ENCODE results near the gene XYLT1. TPM values are rescaled to one million over a fixed set of nuclear protein-coding genes. Genes with fewer than 3 reads are reported as not detected.

The XYLT1 gene
- total RNA-seq, 1 donor from 2014 or later, result 27.3 TPM

DNA sequence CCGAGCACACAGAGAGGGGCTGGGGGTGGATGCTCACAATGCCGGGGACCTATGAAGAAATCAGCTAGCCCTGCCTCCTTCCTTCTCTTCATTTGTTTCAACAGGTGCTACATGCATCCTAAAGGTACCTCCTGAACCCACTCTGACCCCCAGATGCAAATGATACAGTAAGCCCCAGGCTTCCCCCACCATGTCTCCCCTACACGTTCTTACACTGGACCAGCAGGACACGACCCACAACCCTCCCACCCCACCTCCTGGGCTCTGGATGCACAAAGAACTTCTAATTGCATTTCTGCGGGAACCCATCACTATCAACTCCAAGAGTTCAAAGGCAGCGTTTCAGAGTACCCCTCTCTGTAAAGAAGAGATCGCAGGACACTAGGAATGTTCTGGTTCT is 2.1 kb downstream of the XYLT1 start:
- peaks cover 35% of the 10 kb centered on the region for H3K4me1 ChIP-seq
- H3K36me3 ChIP-seq, result no peaks in the 10 kb centered on the region
- H3K4me3 ChIP-seq, result peak overlapping the region; percentile 78 to 91
- TF ChIP-seq, protein P1, sequence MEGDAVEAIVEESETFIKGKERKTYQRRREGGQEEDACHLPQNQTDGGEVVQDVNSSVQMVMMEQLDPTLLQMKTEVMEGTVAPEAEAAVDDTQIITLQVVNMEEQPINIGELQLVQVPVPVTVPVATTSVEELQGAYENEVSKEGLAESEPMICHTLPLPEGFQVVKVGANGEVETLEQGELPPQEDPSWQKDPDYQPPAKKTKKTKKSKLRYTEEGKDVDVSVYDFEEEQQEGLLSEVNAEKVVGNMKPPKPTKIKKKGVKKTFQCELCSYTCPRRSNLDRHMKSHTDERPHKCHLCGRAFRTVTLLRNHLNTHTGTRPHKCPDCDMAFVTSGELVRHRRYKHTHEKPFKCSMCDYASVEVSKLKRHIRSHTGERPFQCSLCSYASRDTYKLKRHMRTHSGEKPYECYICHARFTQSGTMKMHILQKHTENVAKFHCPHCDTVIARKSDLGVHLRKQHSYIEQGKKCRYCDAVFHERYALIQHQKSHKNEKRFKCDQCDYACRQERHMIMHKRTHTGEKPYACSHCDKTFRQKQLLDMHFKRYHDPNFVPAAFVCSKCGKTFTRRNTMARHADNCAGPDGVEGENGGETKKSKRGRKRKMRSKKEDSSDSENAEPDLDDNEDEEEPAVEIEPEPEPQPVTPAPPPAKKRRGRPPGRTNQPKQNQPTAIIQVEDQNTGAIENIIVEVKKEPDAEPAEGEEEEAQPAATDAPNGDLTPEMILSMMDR (IDR thresholded peaks at IDR 0.05), result no peak
- TF ChIP-seq POLR2A (IDR thresholded peaks at IDR 0.05) (no peak), POLR2AphosphoS5 (IDR thresholded peaks at IDR 0.05; ENCODE audit: insufficient read depth in 1 of 2, low read depth in 1 of 2) (no peak)
- peak overlapping the region; percentile 79 for H3K27ac ChIP-seq
- intact Hi-C loops (cut with DNase I), result loop anchor here (10.0 kb wide), 1 partner anchor 194 kb away; no protein-coding TSS in a partner anchor
- H3K27me3 ChIP-seq, result no peaks in the 10 kb centered on the region
- no peaks in the 10 kb centered on the region for H3K9me3 ChIP-seq
- no peak for DNase-seq (ENCODE audit: extremely low spot score in 2 of 2)

- H3K4me3 ChIP-seq, result peak overlapping the region; percentile 78 to 91
- H3K27me3 ChIP-seq, result no peaks in the 10 kb centered on the region
- no peaks in the 10 kb centered on the region for H3K9me3 ChIP-seq
- peaks cover 30% of the 10 kb centered on the region for H3K4me1 ChIP-seq
- no peak for TF ChIP-seq POLR2A (IDR thresholded peaks at IDR 0.05)
- TF ChIP-seq, protein P1 (IDR thresholded peaks at IDR 0.05), result peak; percentile 52 to 78 (median 61)
- intact Hi-C loops (cut with DNase I), result loop anchor here (10.0 kb wide), 1 partner anchor 193 kb away; no protein-coding TSS in a partner anchor
- DNase-seq (ENCODE audit: extremely low spot score in 2 of 2), result peak in 1 of 2 donors; percentile 89
- no peaks in the 10 kb centered on the region for H3K36me3 ChIP-seq
- H3K27ac ChIP-seq, result peak overlapping the region; percentile 79
Measured at GRCh38 chr16:17467923-17468540, 2.7 kb downstream of the XYLT1 start.

GRCh38 chr16:17466876-17467275 is 3.9 kb downstream of the XYLT1 start:
- no peaks in the 10 kb centered on the region for H3K9me3 ChIP-seq
- TF ChIP-seq POLR2AphosphoS5 (IDR thresholded peaks at IDR 0.05; ENCODE audit: insufficient read depth in 1 of 2, low read depth in 1 of 2), result no peak
- no peak for TF ChIP-seq POLR2A (IDR thresholded peaks at IDR 0.05)
- TF ChIP-seq, protein P1 (IDR thresholded peaks at IDR 0.05), result no peak
- H3K27me3 ChIP-seq, result no peaks in the 10 kb centered on the region
- H3K36me3 ChIP-seq, result no peaks in the 10 kb centered on the region
- intact Hi-C loops (cut with DNase I), result loop anchor here (10.0 kb wide), 1 partner anchor 192 kb away; no protein-coding TSS in a partner anchor
- H3K27ac ChIP-seq, result peak overlapping the region; percentile 79
- DNase-seq (ENCODE audit: extremely low spot score in 2 of 2), result no peak
- H3K4me1 ChIP-seq, result peaks cover 26% of the 10 kb centered on the region
- peak overlapping the region in 1 of 2 donors; percentile 78 for H3K4me3 ChIP-seq

DNA sequence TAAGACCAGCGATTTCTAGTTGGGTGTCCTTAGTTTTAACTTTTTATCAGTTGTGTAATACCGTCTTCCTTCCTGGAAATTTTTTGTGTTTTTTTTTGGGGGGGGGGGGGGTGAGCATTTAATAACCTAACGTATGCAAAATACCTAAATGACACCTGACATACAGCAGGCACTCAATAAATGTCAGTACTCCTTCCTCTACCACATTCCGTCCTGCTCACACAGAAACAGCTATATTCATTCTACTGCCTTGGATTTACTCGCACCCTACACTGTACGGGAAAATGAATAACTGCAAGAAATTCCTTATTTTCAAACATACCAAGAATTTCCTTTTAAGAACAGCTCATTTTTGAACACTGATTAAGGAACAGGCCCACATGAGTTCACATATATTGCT is 5.3 kb downstream of the XYLT1 start:
- DNase-seq (ENCODE audit: extremely low spot score in 2 of 2), result no peak
- H3K9me3 ChIP-seq, result no peaks in the 10 kb centered on the region
- intact Hi-C loops (cut with DNase I), result loop anchor here (10.0 kb wide), 1 partner anchor 191 kb away; no protein-coding TSS in a partner anchor
- peaks cover 31% of the 10 kb centered on the region for H3K4me1 ChIP-seq
- H3K4me3 ChIP-seq, result no peak overlapping the region
- H3K27me3 ChIP-seq, result no peaks in the 10 kb centered on the region
- TF ChIP-seq POLR2A (IDR thresholded peaks at IDR 0.05) (no peak), POLR2AphosphoS5 (IDR thresholded peaks at IDR 0.05; ENCODE audit: insufficient read depth in 1 of 2, low read depth in 1 of 2) (no peak)
- TF ChIP-seq, protein P1 (IDR thresholded peaks at IDR 0.05), result no peak
- H3K36me3 ChIP-seq, result no peaks in the 10 kb centered on the region
- H3K27ac ChIP-seq, result no peak overlapping the region

DNA sequence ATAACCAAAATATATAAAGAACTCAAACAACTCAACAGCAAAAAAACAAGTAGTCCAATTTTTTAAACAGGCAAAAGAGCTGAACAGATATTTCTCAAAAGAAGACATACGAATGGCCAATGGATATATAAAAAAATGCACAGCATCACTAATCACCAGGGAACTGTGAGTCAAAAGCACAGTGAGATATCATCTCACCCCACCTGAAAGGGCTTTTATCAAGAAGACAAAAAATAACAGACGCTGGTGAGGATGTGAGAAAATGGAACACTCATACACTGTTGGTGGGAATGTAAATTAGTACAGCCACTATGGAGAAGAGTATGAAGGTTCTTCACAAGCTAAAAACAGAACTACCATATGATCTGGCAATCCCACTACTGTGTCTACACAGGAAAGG is 7.4 kb downstream of the XYLT1 start:
- no peaks in the 10 kb centered on the region for H3K9me3 ChIP-seq
- no peaks in the 10 kb centered on the region for H3K36me3 ChIP-seq
- H3K27me3 ChIP-seq, result no peaks in the 10 kb centered on the region
- TF ChIP-seq POLR2A (IDR thresholded peaks at IDR 0.05), result no peak
- TF ChIP-seq, protein P1 (IDR thresholded peaks at IDR 0.05), result no peak
- TF ChIP-seq POLR2AphosphoS5 (IDR thresholded peaks at IDR 0.05; ENCODE audit: insufficient read depth in 1 of 2, low read depth in 1 of 2), result no peak
- no peak for DNase-seq (ENCODE audit: extremely low spot score in 2 of 2)
- H3K27ac ChIP-seq, result no peak overlapping the region
- H3K4me3 ChIP-seq, result no peak overlapping the region
- intact Hi-C loops (cut with DNase I), result loop anchor here (10.0 kb wide), 1 partner anchor 189 kb away; no protein-coding TSS in a partner anchor
- H3K4me1 ChIP-seq, result peaks cover 24% of the 10 kb centered on the region

All from vagina (tissue), 2 donors.